Measurements from ENCODE around the gene WFDC10B. TPM values are rescaled to one million over a fixed set of nuclear protein-coding genes. Genes with fewer than 3 reads are reported as not detected.

The WFDC10B gene
- total RNA-seq, 1 experiment from 2014 or later = 0.42 TPM

GRCh38 chr20:45742596-45742995, 37.8 kb upstream of the WFDC10B start (continued):
- TF ChIP-seq AFF4 (CRISPR knock-in tag; IDR thresholded peaks at IDR 0.05; ENCODE audit: borderline replicate concordance) (no peak), ZBTB43 (CRISPR knock-in tag; IDR thresholded peaks at IDR 0.05) (no peak), IRF1 (CRISPR knock-in tag; IDR thresholded peaks at IDR 0.05) (no peak), GRHL2 (CRISPR knock-in tag; IDR thresholded peaks at IDR 0.05; ENCODE audit: insufficient replicate concordance, severe bottlenecking) (no peak), ATF2 (CRISPR knock-in tag; IDR thresholded peaks at IDR 0.05; ENCODE audit: borderline replicate concordance, low read depth) (no peak), USF2 (CRISPR knock-in tag; IDR thresholded peaks at IDR 0.05) (no peak), NFYB (CRISPR knock-in tag; conservative IDR thresholded peaks at IDR 0.05; ENCODE audit: low read depth) (no peak), SMAD3 (CRISPR knock-in tag; IDR thresholded peaks at IDR 0.05; ENCODE audit: borderline replicate concordance) (no peak)

GRCh38 chr20:45735988-45736387, 31.2 kb upstream of the WFDC10B start:
- Mint-ChIP-seq H3K9me3 (peaks cover 61% of the 10 kb centered on the region), H3K4me1 (no peaks in the 10 kb centered on the region), H3K36me3 (peaks cover 58% of the 10 kb centered on the region), H3K4me3 (no peak overlapping the region), H3K27me3 (ENCODE audit: low read depth) (no peaks in the 10 kb centered on the region; the same call in none of the 2 replicates), H3K27ac (no peak overlapping the region)
- DNase-seq (ENCODE audit: low spot score) = no peak
- ChIA-PET POLR2A (no interaction called here), CTCF (no interaction called here)
- no peak for ATAC-seq
- TF ChIP-seq FOXP1 (CRISPR knock-in tag; IDR thresholded peaks at IDR 0.05; ENCODE audit: borderline replicate concordance) = no peak
- TF ChIP-seq TEAD1 (CRISPR knock-in tag; IDR thresholded peaks at IDR 0.05) = no peak
- TF ChIP-seq IRF2 (CRISPR knock-in tag; IDR thresholded peaks at IDR 0.05; ENCODE audit: borderline replicate concordance, low read depth) = no peak
- no peak for TF ChIP-seq ATF2 (CRISPR knock-in tag; IDR thresholded peaks at IDR 0.05; ENCODE audit: borderline replicate concordance, low read depth)
- no peak for TF ChIP-seq ZBTB21 (CRISPR knock-in tag; IDR thresholded peaks at IDR 0.05; ENCODE audit: borderline replicate concordance)
- no peak for TF ChIP-seq MXD4 (CRISPR knock-in tag; IDR thresholded peaks at IDR 0.05; ENCODE audit: borderline replicate concordance)
- TF ChIP-seq TCF7 (CRISPR knock-in tag; IDR thresholded peaks at IDR 0.05; ENCODE audit: low read depth) = no peak
- no peak for TF ChIP-seq MLX (CRISPR knock-in tag; IDR thresholded peaks at IDR 0.05)
- TF ChIP-seq FOXJ3 (CRISPR knock-in tag; IDR thresholded peaks at IDR 0.05; ENCODE audit: borderline replicate concordance) = no peak
- no peak for TF ChIP-seq ERG (CRISPR knock-in tag; IDR thresholded peaks at IDR 0.05)
- TF ChIP-seq ATF3 (CRISPR knock-in tag; conservative IDR thresholded peaks at IDR 0.05) = no peak
- no peak for TF ChIP-seq ZNF263 (CRISPR knock-in tag; IDR thresholded peaks at IDR 0.05; ENCODE audit: low read depth)
- no peak for TF ChIP-seq GTF2I (CRISPR knock-in tag; conservative IDR thresholded peaks at IDR 0.05)
- no peak for TF ChIP-seq PREB (CRISPR knock-in tag; IDR thresholded peaks at IDR 0.05; ENCODE audit: borderline replicate concordance)
- TF ChIP-seq MYBL2 (CRISPR knock-in tag; IDR thresholded peaks at IDR 0.05) = no peak
- no peak for TF ChIP-seq JAZF1 (CRISPR knock-in tag; IDR thresholded peaks at IDR 0.05)

All from WTC11 (cell line).